ENCODE measurements around the gene DYNC1I1. TPM values are rescaled to one million over a fixed set of nuclear protein-coding genes. Genes with fewer than 3 reads are reported as not detected.

The DYNC1I1 gene
- total RNA-seq, 3 donors from 2014 or later (not counting 1 experiment from before 2014, with no cell fraction given), result not detected

- no peak for ATAC-seq
- no peaks in the 10 kb centered on the region for H3K4me1 ChIP-seq (ENCODE audit: control insufficient read depth, insufficient read depth, low read length)
- intact Hi-C loops (cut with micrococcal nuclease), result no loop called here
- Mint-ChIP-seq H3K9me3 (peaks cover 0 to 4% of the 10 kb centered on the region in 2 donors), H3K4me1 (no peaks in the 10 kb centered on the region), H3K27me3 (ENCODE audit: low read depth in 2 of 2) (peaks cover 7 to 12% of the 10 kb centered on the region in 2 donors), H3K27ac (no peak overlapping the region), H3K36me3 (no peaks in the 10 kb centered on the region), H3K4me3 (no peak overlapping the region)
- TF ChIP-seq CTCF (IDR thresholded peaks at IDR 0.05), result no peak
- no peaks in the 10 kb centered on the region for H3K36me3 ChIP-seq (ENCODE audit: control insufficient read depth, insufficient read depth, low read length)
- no peaks in the 10 kb centered on the region for H3K9me3 ChIP-seq (ENCODE audit: control insufficient read depth, insufficient read depth, low read length)
- H3K27me3 ChIP-seq (ENCODE audit: control insufficient read depth, insufficient read depth, low read length), result no peaks in the 10 kb centered on the region
- DNase-seq, result no peak
- no peak overlapping the region for H3K4me3 ChIP-seq (ENCODE audit: low read length)
- H3K27ac ChIP-seq (ENCODE audit: low read length), result no peak overlapping the region
Measured at GRCh38 chr7:95845007-95845406, 72.7 kb downstream of the DYNC1I1 start.

GRCh38 chr7:95847061-95847460 is 74.7 kb downstream of the DYNC1I1 start:
- Mint-ChIP-seq H3K36me3 (no peaks in the 10 kb centered on the region), H3K27me3 (ENCODE audit: low read depth in 2 of 2) (peaks cover 3 to 12% of the 10 kb centered on the region in 2 donors), H3K9me3 (no peaks in the 10 kb centered on the region), H3K4me1 (no peaks in the 10 kb centered on the region), H3K4me3 (no peak overlapping the region), H3K27ac (no peak overlapping the region)
- DNase-seq (no peak), ATAC-seq (no peak)
- H3K9me3 ChIP-seq (ENCODE audit: control insufficient read depth, insufficient read depth, low read length), result no peaks in the 10 kb centered on the region
- H3K36me3 ChIP-seq (ENCODE audit: control insufficient read depth, insufficient read depth, low read length), result no peaks in the 10 kb centered on the region
- H3K27me3 ChIP-seq (ENCODE audit: control insufficient read depth, insufficient read depth, low read length), result no peaks in the 10 kb centered on the region
- intact Hi-C loops (cut with micrococcal nuclease), result no loop called here
- H3K4me1 ChIP-seq (ENCODE audit: control insufficient read depth, insufficient read depth, low read length), result no peaks in the 10 kb centered on the region
- H3K4me3 ChIP-seq (ENCODE audit: low read length), result no peak overlapping the region
- H3K27ac ChIP-seq (ENCODE audit: low read length), result no peak overlapping the region
- 71% methylated on average over 4 of the region's 4 CpGs for WGBS (ENCODE audit: insufficient coverage)
- TF ChIP-seq CTCF (IDR thresholded peaks at IDR 0.05), result no peak

GRCh38 chr7:95859429-95859828 is 87.1 kb downstream of the DYNC1I1 start:
- no peaks in the 10 kb centered on the region for H3K27me3 ChIP-seq (ENCODE audit: control insufficient read depth, insufficient read depth, low read length)
- WGBS (ENCODE audit: insufficient coverage), result 83% methylated on average over 1 of the region's 1 CpG
- Mint-ChIP-seq H3K4me1 (no peaks in the 10 kb centered on the region), H3K4me3 (no peak overlapping the region), H3K9me3 (no peaks in the 10 kb centered on the region), H3K27ac (no peak overlapping the region), H3K36me3 (no peaks in the 10 kb centered on the region), H3K27me3 (ENCODE audit: low read depth in 2 of 2) (peaks cover 0 to 14% of the 10 kb centered on the region in 2 donors)
- no peak for DNase-seq
- H3K36me3 ChIP-seq (ENCODE audit: control insufficient read depth, insufficient read depth, low read length), result no peaks in the 10 kb centered on the region
- no peak overlapping the region for H3K27ac ChIP-seq (ENCODE audit: low read length)
- no peaks in the 10 kb centered on the region for H3K4me1 ChIP-seq (ENCODE audit: control insufficient read depth, insufficient read depth, low read length)
- no peak for TF ChIP-seq CTCF (IDR thresholded peaks at IDR 0.05)
- intact Hi-C loops (cut with micrococcal nuclease), result no loop called here
- no peaks in the 10 kb centered on the region for H3K9me3 ChIP-seq (ENCODE audit: control insufficient read depth, insufficient read depth, low read length)
- ATAC-seq, result no peak
- H3K4me3 ChIP-seq (ENCODE audit: low read length), result no peak overlapping the region

GRCh38 chr7:95861041-95861440 is 88.7 kb downstream of the DYNC1I1 start:
- Histone ChIP-seq H3K4me1 (ENCODE audit: control insufficient read depth, insufficient read depth, low read length) (no peaks in the 10 kb centered on the region), H3K36me3 (ENCODE audit: control insufficient read depth, insufficient read depth, low read length) (no peaks in the 10 kb centered on the region), H3K27ac (ENCODE audit: low read length) (no peak overlapping the region), H3K9me3 (ENCODE audit: control insufficient read depth, insufficient read depth, low read length) (no peaks in the 10 kb centered on the region), H3K4me3 (ENCODE audit: low read length) (no peak overlapping the region), H3K27me3 (ENCODE audit: control insufficient read depth, insufficient read depth, low read length) (no peaks in the 10 kb centered on the region)
- WGBS (ENCODE audit: insufficient coverage), result 87% methylated on average over 1 of the region's 2 CpGs
- Mint-ChIP-seq H3K4me3 (no peak overlapping the region), H3K27me3 (ENCODE audit: low read depth in 2 of 2) (peaks cover 0 to 23% of the 10 kb centered on the region in 2 donors), H3K27ac (no peak overlapping the region), H3K4me1 (no peaks in the 10 kb centered on the region), H3K36me3 (no peaks in the 10 kb centered on the region), H3K9me3 (no peaks in the 10 kb centered on the region)
- no peak for ATAC-seq
- DNase-seq, result no peak
- TF ChIP-seq CTCF (IDR thresholded peaks at IDR 0.05), result no peak
- intact Hi-C loops (cut with micrococcal nuclease), result no loop called here

All from natural killer cell (primary cell).